DMS 273 (cell line): ENCODE results near the gene AFF1.

ENCODE experiments used
- DNase-seq: peaks from one replicate; lab custom pipeline; 2025; ENCODE audit not compliant: unreplicated experiment; lab: John Stamatoyannopoulos, UW

AFF1 gene

GRCh38 chr4:87053802-87054767 lies 119.3 kb downstream of the AFF1 start:
- peak; percentile 27 for DNase-seq

GRCh38 chr4:87054900-87055299 lies 120.1 kb downstream of the AFF1 start:
- DNase-seq: no peak

- peak; percentile 22 for DNase-seq
These were observed 120.5 kb downstream of the AFF1 start for GRCh38 chr4:87055311-87055710.

GRCh38 chr4:87056881-87057280 lies 122.1 kb downstream of the AFF1 start:
- no peak for DNase-seq

GRCh38 chr4:87057835-87058355 lies 123.1 kb downstream of the AFF1 start:
- DNase-seq: peak; percentile 54

- peak; percentile 56 for DNase-seq
These were observed 123.7 kb downstream of the AFF1 start for GRCh38 chr4:87058356-87059073.

- DNase-seq: no peak
These were observed 126.1 kb downstream of the AFF1 start for GRCh38 chr4:87060957-87061356.

GRCh38 chr4:87065021-87065420 lies 130.2 kb downstream of the AFF1 start:
- DNase-seq: peak; percentile 5

- peak; percentile 31 for DNase-seq
These were observed 131.8 kb downstream of the AFF1 start for GRCh38 chr4:87066403-87067123.

- DNase-seq: peak; percentile 17
These were observed 132.5 kb downstream of the AFF1 start for GRCh38 chr4:87067124-87067885.

GRCh38 chr4:87068583-87069021 lies 133.8 kb downstream of the AFF1 start:
- peak; percentile 97 for DNase-seq

GRCh38 chr4:87069037-87069742 lies 134.4 kb downstream of the AFF1 start:
- DNase-seq: peak; percentile 69

- DNase-seq: peak; percentile 69
These were observed 136.6 kb downstream of the AFF1 start for GRCh38 chr4:87071401-87071800.

- peak; percentile 24 for DNase-seq
These were observed 137.7 kb downstream of the AFF1 start for GRCh38 chr4:87072545-87072944.

- DNase-seq: peak; percentile 43
These were observed 138.6 kb downstream of the AFF1 start for GRCh38 chr4:87073199-87074120.

GRCh38 chr4:87074121-87074488 lies 139.3 kb downstream of the AFF1 start:
- no peak for DNase-seq

GRCh38 chr4:87075876-87076275 lies 141.1 kb downstream of the AFF1 start:
- DNase-seq: no peak

- no peak for DNase-seq
These were observed 142.0 kb downstream of the AFF1 start for GRCh38 chr4:87076690-87077358.
